ENCODE data around the gene NR2C2AP. TPM values are rescaled to one million over a fixed set of nuclear protein-coding genes. Genes with fewer than 3 reads are reported as not detected.
A peak's percentile ranks its signal among the peaks of the same experiment; 100 is the strongest.

NR2C2AP gene
- total RNA-seq, 3 donors from 2014 or later (not counting 1 experiment from before 2014, with no cell fraction given) = 14.7 to 16.7 (median 16.4) TPM

GRCh38 chr19:19170873-19171672, 32.1 kb downstream of the NR2C2AP start:
- peak overlapping the region; percentile 17 for H3K4me3 Mint-ChIP-seq
- Histone ChIP-seq H3K4me3 (ENCODE audit: low read length) (no peak overlapping the region), H3K27ac (ENCODE audit: low read length) (no peak overlapping the region), H3K4me1 (ENCODE audit: control insufficient read depth, insufficient read depth, low read length) (peaks cover 18% of the 10 kb centered on the region), H3K27me3 (ENCODE audit: control insufficient read depth, insufficient read depth, low read length) (no peaks in the 10 kb centered on the region), H3K36me3 (ENCODE audit: control insufficient read depth, insufficient read depth, low read length) (no peaks in the 10 kb centered on the region), H3K9me3 (ENCODE audit: control insufficient read depth, insufficient read depth, low read length) (no peaks in the 10 kb centered on the region)
- H3K4me1 Mint-ChIP-seq = peaks cover 15 to 16% of the 10 kb centered on the region in 2 donors
- H3K36me3 Mint-ChIP-seq = no peaks in the 10 kb centered on the region
- H3K27me3 Mint-ChIP-seq (ENCODE audit: low read depth in 2 of 2) = peaks cover 0 to 4% of the 10 kb centered on the region in 2 donors
- ATAC-seq (no peak), DNase-seq (no peak)
- H3K9me3 Mint-ChIP-seq = no peaks in the 10 kb centered on the region
- intact Hi-C loops (cut with micrococcal nuclease) = no loop called here
- TF ChIP-seq CTCF (IDR thresholded peaks at IDR 0.05) = no peak
- peak overlapping the region in 1 of 2 donors; percentile 69 for H3K27ac Mint-ChIP-seq
- 94% methylated on average over 6 of the region's 6 CpGs for WGBS (ENCODE audit: insufficient coverage)

- H3K36me3 ChIP-seq (ENCODE audit: control insufficient read depth, insufficient read depth, low read length) = no peaks in the 10 kb centered on the region
- WGBS (ENCODE audit: insufficient coverage) = 18% methylated on average over 56 of the region's 56 CpGs
- TF ChIP-seq CTCF (IDR thresholded peaks at IDR 0.05) = no peak
- H3K4me3 ChIP-seq (ENCODE audit: low read length) = no peak within 1 kb of the TSS
- no peaks in the 10 kb centered on the region for H3K9me3 ChIP-seq (ENCODE audit: control insufficient read depth, insufficient read depth, low read length)
- DNase-seq = peak; percentile 56 to 84
- H3K27me3 ChIP-seq (ENCODE audit: control insufficient read depth, insufficient read depth, low read length) = no peaks in the 10 kb centered on the region
- intact Hi-C loops (cut with micrococcal nuclease) = no loop called here
- H3K4me1 ChIP-seq (ENCODE audit: control insufficient read depth, insufficient read depth, low read length) = peaks cover 18% of the 10 kb centered on the region
- Mint-ChIP-seq H3K27me3 (ENCODE audit: low read depth in 2 of 2) (peaks cover 0 to 4% of the 10 kb centered on the region in 2 donors), H3K27ac (peak within 1 kb of the TSS in 1 of 2 donors; percentile 69), H3K4me3 (peak within 1 kb of the TSS; percentile 71), H3K9me3 (no peaks in the 10 kb centered on the region), H3K4me1 (peaks cover 15 to 16% of the 10 kb centered on the region in 2 donors), H3K36me3 (no peaks in the 10 kb centered on the region)
- no peak within 1 kb of the TSS for H3K27ac ChIP-seq (ENCODE audit: low read length)
- ATAC-seq = peak; percentile 78 to 93 (median 92)
Observed at GRCh38 chr19:19170053-19170872, 33.0 kb downstream of the NR2C2AP start, which contains the start of gene MEF2B. TSS of gene MEF2B (minus strand) at chr19:19170263. CDS start at chr19:19150735, 19,528 bp downstream.

GRCh38 chr19:19169236-19170052, 33.8 kb downstream of the NR2C2AP start:
- WGBS (ENCODE audit: insufficient coverage) = 86% methylated on average over 9 of the region's 9 CpGs
- peaks cover 0 to 4% of the 10 kb centered on the region in 2 donors for H3K27me3 Mint-ChIP-seq (ENCODE audit: low read depth in 2 of 2)

More at GRCh38 chr19:19169236-19170052, 33.8 kb downstream of the NR2C2AP start:
- ATAC-seq (no peak), DNase-seq (no peak)
- Histone ChIP-seq H3K4me3 (ENCODE audit: low read length) (no peak overlapping the region), H3K9me3 (ENCODE audit: control insufficient read depth, insufficient read depth, low read length) (no peaks in the 10 kb centered on the region), H3K27ac (ENCODE audit: low read length) (no peak overlapping the region), H3K36me3 (ENCODE audit: control insufficient read depth, insufficient read depth, low read length) (no peaks in the 10 kb centered on the region), H3K27me3 (ENCODE audit: control insufficient read depth, insufficient read depth, low read length) (no peaks in the 10 kb centered on the region), H3K4me1 (ENCODE audit: control insufficient read depth, insufficient read depth, low read length) (peaks cover 13% of the 10 kb centered on the region)
- peak overlapping the region; percentile 71 for H3K4me3 Mint-ChIP-seq
- peaks cover 15 to 16% of the 10 kb centered on the region in 2 donors for H3K4me1 Mint-ChIP-seq
- no peaks in the 10 kb centered on the region for H3K9me3 Mint-ChIP-seq
- intact Hi-C loops (cut with micrococcal nuclease) = no loop called here
- H3K36me3 Mint-ChIP-seq = no peaks in the 10 kb centered on the region
- no peak for TF ChIP-seq CTCF (IDR thresholded peaks at IDR 0.05)
- H3K27ac Mint-ChIP-seq = peak overlapping the region in 1 of 2 donors; percentile 69

Data from natural killer cell (primary cell).